Thoracic aorta (tissue), 2 donors: ENCODE measurements around the gene TENM3. TPM values are rescaled to one million over a fixed set of nuclear protein-coding genes. Genes with fewer than 3 reads are reported as not detected.

Experiments
- ATAC-seq: fragments of 150-250 bp; one replicate; pipeline ENCODE4 v1.8.0; 2017; ENCODE audit warnings: low read depth; ENCODE audit not compliant: insufficient number of reproducible peaks, low FRiP score
- DNase-seq: peaks from one replicate; pipeline ENCODE4 v3.0.0-alpha.2; 2020; ENCODE audit warnings: low spot score
- H3K27ac ChIP-seq, 2 donors: fragments of 200-600 bp; sonication (generic); 1 replicate in 1 of 2; 2 replicates in 1 of 2; pipeline ENCODE4 v1.5.1; 2016; ENCODE audit warnings: mild to moderate bottlenecking in 2 of 2, moderate library complexity in 2 of 2
- H3K27me3 ChIP-seq: fragments of 200-600 bp; sonication (generic); replicated peaks from 2 replicates; pipeline ENCODE4 v1.6.0; 2016; ENCODE audit warnings: mild to moderate bottlenecking; ENCODE audit not compliant: insufficient read depth
- H3K36me3 ChIP-seq: fragments of 200-600 bp; sonication (generic); one replicate; pipeline ENCODE4 v1.5.1; 2016
- H3K4me1 ChIP-seq, 2 donors: fragments of 200-600 bp; sonication (generic); 1 replicate in 1 of 2; 2 replicates in 1 of 2; pipeline versions ENCODE4 v1.5.1 to v1.6.0; 2016; ENCODE audit warnings: low read depth in 2 of 2, mild to moderate bottlenecking in 1 of 2; ENCODE audit not compliant: control insufficient read depth in 1 of 2
- H3K4me3 ChIP-seq: fragments of 200-600 bp; sonication (generic); 2 replicates; pipeline ENCODE4 v1.5.1; 2016; ENCODE audit warnings: mild to moderate bottlenecking
- H3K9me3 ChIP-seq: fragments of 200-600 bp; sonication (generic); 2 replicates; pipeline ENCODE4 v1.5.1; 2016
- CTCF ChIP-seq: fragments of 200-600 bp; sonication (generic); IDR thresholded peaks from one replicate; pipeline ENCODE4 v1.5.1; 2019; ENCODE audit warnings: antibody characterized with exemption
- total RNA-seq, 2 donors: library from RNA; depleted of rRNA; stranded (reverse); fragments of >200 nt; gene quantifications; one replicate each; pipeline versions ENCODE4 v1.1.0 to v1.2.3, GENCODE V29; 2016

TENM3 gene
- total RNA-seq, 2 donors from 2014 or later: 0.68 to 8.0 TPM

GRCh38 chr4:182818926-182819730 lies 575.9 kb downstream of the TENM3 start:
- no peak overlapping the region for H3K4me3 ChIP-seq
- no peaks in the 10 kb centered on the region for H3K4me1 ChIP-seq
- H3K27ac ChIP-seq: no peak overlapping the region
- H3K36me3 ChIP-seq: no peaks in the 10 kb centered on the region
- no peaks in the 10 kb centered on the region for H3K9me3 ChIP-seq
- no peak for ATAC-seq
- TF ChIP-seq CTCF: no peak
- H3K27me3 ChIP-seq: no peaks in the 10 kb centered on the region
- DNase-seq: no peak

- Histone ChIP-seq H3K27ac (no peak overlapping the region), H3K4me1 (no peaks in the 10 kb centered on the region), H3K36me3 (no peaks in the 10 kb centered on the region), H3K27me3 (no peaks in the 10 kb centered on the region), H3K4me3 (no peak overlapping the region), H3K9me3 (no peaks in the 10 kb centered on the region)
- TF ChIP-seq CTCF: no peak
- no peak for DNase-seq
- ATAC-seq: no peak
These were observed 576.5 kb downstream of the TENM3 start for GRCh38 chr4:182819751-182820150.

- ATAC-seq (no peak), DNase-seq (no peak)
- H3K36me3 ChIP-seq: no peaks in the 10 kb centered on the region
- no peak overlapping the region for H3K4me3 ChIP-seq
- H3K4me1 ChIP-seq: no peaks in the 10 kb centered on the region
- TF ChIP-seq CTCF: no peak
- H3K27me3 ChIP-seq: no peaks in the 10 kb centered on the region
- H3K9me3 ChIP-seq: no peaks in the 10 kb centered on the region
- H3K27ac ChIP-seq: no peak overlapping the region
These were observed 579.4 kb downstream of the TENM3 start for GRCh38 chr4:182822554-182822953.

GRCh38 chr4:182823576-182823975 lies 580.4 kb downstream of the TENM3 start:
- no peak for ATAC-seq
- H3K4me3 ChIP-seq: no peak overlapping the region
- no peaks in the 10 kb centered on the region for H3K9me3 ChIP-seq
- H3K4me1 ChIP-seq: no peaks in the 10 kb centered on the region
- no peak for DNase-seq
- TF ChIP-seq CTCF: no peak
- no peaks in the 10 kb centered on the region for H3K36me3 ChIP-seq
- H3K27ac ChIP-seq: no peak overlapping the region
- H3K27me3 ChIP-seq: no peaks in the 10 kb centered on the region

GRCh38 chr4:182825003-182825402 lies 581.8 kb downstream of the TENM3 start:
- TF ChIP-seq CTCF: no peak
- ATAC-seq: no peak

More at GRCh38 chr4:182825003-182825402, 581.8 kb downstream of the TENM3 start:
- H3K4me1 ChIP-seq: no peaks in the 10 kb centered on the region
- H3K9me3 ChIP-seq: no peaks in the 10 kb centered on the region
- H3K4me3 ChIP-seq: no peak overlapping the region
- H3K36me3 ChIP-seq: no peaks in the 10 kb centered on the region
- H3K27ac ChIP-seq: no peak overlapping the region
- no peak for DNase-seq
- H3K27me3 ChIP-seq: no peaks in the 10 kb centered on the region
